Measurements from ENCODE around the gene SALL1.

SALL1 gene

DNA sequence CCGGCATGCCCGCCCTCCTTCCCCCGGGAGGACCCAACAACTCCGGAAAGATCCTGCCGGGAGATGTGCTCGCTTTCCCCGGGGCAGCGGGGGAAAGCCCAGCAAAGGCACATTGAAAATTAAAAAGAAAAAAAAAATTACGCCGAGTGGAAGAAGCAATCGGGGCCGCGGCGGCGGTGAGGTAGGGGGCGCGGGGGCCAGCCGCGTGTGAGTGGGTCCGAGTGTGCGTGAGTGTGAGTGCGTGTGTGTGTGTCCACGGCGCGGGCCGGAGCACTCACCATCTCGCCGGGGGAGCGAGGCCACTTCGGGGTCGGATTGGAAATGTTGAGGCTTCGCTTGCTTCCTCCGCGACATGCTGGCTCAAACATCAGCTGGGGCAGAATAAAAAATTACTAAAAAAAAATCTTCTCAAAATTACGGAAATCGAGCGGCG lies at the start of gene SALL1:
Gene SALL1 (minus strand): TSS at position 383 of the 433 bp plus-strand sequence. CDS start 29 bp downstream, at position 354.
- DNase-seq = peak in 20 of 51 donors; percentile 42 to 88 (median 60)

DNA sequence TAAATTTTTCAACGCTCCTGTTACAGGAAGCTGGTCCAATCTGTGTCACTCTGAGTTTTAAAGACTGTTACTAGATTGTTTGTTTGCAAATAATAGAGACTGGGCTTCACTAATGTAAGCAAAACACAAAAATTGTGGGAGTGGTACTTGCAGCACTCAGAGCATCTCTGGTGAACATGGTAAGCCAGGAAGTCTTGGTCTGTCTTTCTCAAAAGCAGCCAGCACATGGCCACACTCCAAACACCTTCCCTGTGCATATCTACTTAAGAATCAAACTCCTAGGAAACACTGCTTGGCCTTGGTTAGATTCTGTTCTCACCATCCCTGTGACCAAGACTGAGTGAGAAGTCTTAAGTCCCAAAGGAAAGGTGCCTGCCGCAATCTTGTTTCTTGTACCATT lies 49.7 kb upstream of the SALL1 start:
- no peak for DNase-seq

DNA sequence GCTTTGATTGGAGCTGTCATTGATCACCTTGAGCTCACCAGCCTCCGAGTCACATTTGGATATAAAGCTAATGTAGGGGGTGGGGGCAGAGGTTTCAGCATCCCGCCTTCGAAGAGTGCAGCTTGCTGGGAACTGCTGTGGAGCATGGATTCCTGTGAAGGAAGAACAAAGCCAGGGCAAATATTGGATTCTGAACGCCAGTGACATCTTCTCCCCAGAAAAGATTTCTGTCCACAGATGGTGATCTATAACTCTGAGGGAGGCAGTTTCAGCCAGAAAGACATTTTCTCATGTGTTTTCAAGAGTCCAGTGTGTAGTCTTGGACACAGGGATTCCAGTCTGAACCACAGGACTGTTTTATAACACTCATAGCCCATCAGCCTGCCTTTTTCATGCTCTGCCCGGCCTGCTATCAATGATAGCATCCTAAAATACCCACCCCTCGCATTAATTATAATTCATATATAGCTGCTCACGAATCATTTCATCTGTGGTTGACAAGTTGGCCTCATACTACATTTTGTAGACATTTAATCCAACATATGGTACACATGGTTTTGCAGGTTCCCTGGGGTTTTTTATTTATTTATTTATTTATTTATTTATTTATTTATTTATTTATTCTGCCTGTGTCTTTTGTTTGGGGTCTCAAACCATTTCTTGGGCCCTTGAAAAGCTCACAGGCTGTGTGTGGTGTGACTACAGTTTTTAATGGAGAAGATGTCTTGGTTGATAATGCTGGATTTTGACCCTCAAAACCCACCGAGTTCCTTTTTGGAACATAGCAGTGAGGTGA lies 47.1 kb upstream of the SALL1 start:
- DNase-seq = no peak

DNA sequence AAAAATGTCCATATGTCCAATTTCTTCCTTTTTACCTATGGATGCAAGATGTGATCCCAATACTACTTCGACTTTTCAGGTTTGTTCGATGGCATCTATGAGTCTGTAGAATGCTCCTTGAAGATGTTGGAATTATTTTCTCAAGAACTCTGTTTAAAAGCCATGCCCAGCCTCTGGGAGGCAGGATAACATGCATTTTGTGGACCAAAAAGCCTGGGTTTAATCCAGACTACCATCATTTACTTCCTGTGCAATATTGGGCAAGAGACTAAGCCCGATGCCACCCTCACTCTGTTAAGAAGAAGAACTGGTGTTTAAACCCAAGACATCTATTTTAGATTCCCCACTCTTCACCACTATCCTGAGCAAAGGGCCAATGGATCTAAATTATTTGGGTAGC lies 42.8 kb upstream of the SALL1 start:
- no peak for DNase-seq

DNA sequence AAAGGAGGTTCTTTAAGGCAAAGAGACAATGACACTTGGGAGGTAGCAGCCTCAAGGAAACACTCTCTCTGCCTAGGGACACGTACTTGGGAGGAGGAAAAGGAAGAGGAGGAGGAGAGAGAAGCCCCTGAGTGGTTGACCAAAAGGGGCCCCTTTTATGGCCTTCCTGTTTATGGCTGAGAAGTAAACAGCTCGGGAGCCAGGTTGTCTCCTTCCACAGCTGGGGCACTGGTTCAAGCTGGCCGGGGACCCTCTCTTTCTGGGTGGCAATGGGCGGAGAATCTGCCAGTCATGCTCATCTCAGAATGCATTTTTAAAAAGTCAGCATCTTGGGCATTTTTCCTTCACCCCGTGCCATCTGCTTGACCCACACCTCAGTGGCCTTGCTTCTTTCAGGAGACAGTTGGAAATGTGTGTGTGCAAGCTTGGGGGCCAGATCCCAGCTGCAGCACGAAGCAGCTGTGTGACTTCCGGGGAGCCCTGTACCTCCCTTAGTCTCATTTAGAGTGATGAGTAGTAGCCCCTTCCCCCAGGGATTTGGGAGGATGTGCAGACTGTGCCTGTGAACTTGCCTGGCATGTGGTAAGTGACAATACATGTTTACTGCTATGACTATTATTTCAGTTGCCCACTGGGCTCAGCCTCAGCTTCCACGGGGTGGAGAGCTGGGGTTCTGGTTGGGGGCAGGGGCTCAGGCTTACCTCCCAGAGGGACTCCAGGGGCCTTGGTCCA lies 33.8 kb upstream of the SALL1 start:
- DNase-seq = no peak

DNA sequence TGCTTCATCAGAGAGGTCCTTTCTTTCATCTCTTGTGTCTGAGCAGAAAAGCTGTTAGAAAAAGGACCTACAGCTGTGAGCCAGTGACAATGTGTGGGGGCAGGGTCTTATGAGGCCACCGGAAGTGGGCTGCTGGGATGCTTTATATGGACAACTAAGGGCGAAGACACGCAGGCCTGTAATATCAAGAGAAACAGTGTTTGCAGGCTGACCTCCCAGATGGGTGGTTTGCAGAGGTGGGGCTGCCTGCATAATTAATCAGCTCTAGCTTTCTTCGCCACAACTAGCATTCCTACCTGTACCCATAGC lies 30.4 kb upstream of the SALL1 start:
- DNase-seq = no peak

DNA sequence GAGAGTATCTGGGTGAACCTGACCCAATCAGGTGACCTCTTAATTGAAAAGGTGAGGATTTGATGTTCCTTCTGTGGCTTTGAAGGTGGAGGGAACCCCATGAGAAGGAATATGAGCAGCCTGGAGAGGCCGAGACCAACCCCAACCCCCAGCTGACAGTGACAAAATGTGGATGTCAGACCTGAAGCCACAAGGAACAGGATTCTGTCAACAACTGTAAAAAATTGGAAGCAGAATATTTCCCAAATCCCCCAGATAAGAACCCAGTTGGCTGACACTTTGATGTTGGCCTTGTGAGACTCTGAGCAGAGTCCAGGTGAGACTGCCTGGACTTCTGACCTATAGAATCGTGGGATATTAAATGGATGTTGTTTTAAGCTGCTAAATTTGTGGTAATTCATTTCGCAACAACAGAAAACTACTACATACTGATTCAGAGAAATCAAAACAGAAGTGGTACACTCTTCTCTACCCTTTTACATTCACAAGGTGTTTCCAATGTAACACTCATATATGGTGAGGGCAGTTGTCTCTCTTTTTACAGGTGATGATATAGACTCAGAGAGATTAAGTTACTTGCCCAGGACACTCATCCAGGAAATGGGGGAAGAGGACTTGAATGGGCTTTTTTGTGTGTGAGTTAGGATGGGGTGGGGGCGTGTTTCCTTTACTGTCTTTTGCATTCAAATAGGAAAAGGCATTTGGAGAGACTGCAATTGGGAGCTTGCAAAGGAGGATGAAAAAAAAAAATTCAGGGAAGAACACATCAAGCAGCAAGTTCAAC lies 29.8 kb upstream of the SALL1 start:
- no peak for DNase-seq

DNA sequence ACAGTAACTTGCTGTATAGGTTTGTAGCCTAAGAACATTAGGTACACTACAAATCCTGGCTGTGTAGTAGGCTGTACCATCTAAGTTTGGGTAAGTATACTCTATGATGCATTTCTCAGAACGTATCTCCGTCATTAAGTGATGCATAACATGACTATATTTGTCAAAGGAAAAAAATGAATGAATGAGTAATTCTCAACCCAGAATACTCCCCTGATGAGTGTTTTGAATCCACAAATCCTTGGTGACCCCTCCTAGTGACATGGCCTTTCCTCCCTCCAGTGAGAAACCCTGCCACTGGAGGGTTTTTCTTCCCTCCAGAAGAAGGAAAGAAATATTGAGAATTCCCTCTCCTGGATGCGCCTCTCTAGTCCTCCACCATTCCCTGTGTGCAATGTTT lies 24.0 kb upstream of the SALL1 start:
- no peak for DNase-seq

DNA sequence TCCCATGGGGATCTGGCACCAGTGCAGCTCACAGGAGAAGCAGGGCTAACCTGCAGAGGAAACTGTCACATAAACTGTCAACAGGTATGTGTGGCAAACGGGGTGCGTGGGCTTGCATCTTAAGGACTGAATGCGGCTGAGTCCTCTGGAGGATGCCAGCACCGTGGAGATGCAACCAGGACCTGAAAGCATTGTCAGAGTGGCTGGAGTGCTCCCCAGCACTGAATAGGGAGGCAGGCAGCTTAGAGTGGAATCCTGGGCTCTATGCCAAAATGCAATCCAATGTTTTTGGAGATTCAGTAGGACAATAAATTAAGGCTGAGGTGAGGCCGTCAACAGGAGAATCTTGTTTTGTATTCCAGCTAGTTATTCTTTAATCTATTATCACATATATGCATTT lies 21.3 kb upstream of the SALL1 start:
- no peak for DNase-seq

DNA sequence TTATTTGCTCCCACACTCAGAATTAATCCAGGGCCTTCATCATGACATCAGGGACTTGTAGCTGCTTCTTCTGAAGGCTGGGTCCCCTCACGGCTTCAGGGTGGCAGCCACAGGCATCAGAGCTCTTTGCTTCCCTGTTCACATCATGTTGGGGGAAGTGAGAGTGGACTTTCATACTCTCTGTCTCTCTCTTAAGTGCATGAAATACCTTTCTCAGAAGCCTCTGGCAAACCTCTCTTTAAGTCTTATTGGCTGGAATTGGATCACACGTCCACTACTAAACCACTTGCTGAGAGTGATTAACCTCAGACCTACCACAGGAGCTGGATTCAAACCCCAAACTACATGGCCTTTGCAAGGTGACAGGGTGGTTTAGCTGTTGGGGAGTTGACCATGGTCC lies 17.7 kb upstream of the SALL1 start:
- no peak for DNase-seq

DNA sequence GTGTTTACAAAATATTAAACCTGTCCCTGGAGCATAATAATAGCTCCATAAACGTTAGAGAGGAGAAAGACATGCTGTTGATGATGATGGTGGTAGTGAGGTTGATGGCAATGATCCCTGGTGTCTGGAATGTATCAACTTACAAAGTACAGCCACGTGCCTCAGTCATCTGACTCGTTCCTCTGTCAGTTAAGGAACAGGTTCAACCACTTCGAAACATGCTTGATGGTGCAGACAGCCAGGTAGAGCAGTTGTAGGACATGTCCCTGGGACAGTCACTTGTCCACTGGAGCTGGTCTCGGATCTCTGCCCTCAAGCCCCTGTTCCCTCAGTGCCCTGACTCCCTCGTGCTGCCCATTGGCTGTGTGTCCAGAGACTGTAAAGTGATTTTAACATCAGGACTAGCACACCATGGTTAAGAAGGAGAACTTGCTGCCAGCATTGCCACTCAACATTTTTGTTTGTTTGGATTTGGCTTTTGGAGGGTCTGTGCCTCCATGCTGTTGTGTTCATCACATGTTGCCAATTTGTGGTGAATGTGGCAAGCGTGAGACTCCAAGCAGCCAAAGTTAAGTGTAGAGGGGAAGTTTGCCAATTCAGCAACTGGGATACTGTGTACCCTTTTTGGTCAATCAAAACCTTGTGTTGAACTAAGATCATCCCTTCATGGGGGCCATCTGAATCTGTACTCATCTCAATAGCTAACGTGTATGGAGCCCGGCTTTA lies 16.3 kb upstream of the SALL1 start:
- no peak for DNase-seq

DNA sequence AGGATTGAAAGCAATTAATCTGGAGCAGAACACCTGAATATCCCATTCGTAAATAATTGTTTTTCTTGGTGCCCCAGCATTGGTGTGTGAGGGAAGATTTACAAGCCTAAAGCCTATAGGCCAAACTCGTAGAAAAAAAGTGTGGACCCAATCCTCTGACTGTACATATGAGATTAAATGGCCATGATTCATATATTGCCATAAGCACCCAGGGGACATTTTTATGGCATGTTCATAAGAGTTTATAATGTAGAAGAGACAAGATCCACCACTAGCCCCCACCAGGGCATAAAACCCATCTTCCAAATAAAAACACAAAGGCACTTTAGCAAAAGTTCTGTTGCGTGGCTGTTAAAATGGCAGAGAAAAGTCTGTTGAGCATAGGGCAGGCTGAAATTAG lies 15.5 kb upstream of the SALL1 start:
- DNase-seq = no peak

DNA sequence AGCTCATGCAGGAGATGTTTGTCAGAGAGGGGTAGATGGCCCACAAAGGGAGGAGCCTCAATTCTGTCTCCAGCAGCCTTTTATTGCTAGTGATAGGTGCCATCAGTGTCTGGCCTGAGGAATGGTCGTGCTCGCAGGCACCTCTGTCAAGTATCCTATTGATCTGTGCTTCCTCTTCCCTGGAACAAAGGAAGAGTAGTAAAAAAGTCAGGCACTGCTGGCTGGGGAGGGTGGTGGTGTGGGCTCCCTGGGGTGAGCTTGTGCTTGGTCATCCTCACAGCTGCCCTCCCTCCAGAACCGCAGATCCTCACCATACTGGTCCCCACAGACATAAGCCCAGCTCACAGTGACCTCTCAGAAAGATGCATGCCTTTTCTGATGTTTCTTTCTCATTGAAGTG lies 15.0 kb upstream of the SALL1 start:
- DNase-seq = no peak

DNA sequence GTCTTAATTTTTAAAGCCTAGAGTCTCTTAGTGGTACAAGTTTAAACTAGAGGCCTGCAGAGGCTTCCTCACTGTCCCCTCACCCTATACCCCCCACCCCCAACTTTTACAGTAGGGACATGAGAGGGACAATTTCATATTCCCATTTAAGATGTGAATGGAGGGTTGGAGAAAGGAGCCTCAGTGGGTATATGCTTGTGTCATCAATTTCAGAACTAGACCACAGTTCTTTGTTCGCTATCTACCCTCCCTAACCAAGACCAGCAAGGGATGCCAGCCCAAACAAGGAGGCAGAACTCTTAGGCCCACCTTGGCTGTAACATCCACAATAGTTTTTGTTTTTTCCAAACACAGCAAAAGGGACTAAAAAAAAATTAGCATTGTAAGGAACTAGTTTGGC lies 14.0 kb upstream of the SALL1 start:
- no peak for DNase-seq

DNA sequence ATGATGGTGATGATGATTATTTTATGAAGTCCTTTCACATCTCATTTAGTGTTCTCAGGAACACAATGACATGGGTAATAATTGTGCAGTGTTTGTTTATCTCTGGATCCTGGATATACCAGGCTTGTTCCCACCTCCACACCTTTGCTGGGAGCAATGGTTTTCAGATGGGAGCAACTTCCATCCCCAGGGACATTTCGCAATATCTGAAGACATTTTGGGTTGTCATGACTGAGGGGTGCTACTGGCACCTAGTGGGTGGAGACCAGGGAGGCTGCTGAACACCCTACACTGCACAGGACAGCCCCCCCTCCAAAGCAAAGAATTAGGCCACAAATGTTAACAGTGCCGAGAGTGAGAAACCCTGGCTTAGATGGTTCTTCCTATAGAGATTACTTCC lies 13.5 kb upstream of the SALL1 start:
- DNase-seq = no peak

DNA sequence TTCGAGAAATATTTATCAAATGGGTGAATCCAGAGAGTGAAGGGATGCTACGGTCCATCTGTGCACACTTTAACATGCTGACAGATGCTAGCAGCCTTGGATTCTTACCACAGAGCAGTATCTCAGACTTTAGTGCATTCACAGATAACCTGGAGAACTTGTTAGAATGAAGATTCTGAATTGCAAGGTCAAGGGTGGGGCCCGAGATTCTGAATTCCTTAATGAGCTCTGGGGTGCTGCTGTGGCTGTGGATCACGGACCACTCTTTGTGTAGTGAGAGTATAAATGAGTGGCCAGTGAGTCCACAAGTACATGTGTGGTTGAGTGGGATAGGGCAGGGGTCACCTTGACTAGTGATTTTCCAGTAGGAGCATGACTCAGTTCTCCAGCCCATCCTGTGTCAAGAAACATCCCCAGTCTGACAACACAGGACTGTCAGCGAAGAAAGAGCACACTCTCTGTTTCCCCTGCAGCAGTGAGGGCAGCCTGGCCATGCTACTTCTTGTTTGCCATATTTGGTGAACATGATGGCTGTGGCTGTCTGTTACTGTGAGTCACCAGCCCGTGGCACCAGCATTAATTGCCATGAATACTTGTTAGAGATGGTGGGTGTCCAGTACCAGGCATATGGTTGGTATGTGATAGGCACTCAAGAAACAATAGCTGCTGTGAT lies 13.0 kb upstream of the SALL1 start:
- DNase-seq = peak in 1 of 51 donors; percentile 27

DNA sequence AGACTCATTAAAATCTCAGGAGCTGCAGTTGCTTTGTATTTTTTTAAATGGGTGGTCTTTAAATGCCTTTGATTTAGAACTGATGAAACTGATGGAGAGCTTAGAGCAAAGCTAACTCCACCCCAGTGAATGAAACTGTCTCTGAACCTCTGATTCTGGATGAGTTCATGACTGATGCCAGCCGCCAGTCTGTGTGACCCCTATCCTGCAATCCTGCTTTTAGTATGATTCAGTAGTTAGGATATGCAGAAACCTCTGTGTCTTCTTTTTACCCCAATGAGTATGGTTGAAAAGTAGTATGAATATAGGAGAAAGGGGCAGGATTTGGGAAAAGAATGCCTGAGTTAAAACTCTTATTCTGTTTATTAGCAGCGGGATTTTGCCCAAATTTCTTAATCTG lies 12.3 kb upstream of the SALL1 start:
- no peak for DNase-seq

DNA sequence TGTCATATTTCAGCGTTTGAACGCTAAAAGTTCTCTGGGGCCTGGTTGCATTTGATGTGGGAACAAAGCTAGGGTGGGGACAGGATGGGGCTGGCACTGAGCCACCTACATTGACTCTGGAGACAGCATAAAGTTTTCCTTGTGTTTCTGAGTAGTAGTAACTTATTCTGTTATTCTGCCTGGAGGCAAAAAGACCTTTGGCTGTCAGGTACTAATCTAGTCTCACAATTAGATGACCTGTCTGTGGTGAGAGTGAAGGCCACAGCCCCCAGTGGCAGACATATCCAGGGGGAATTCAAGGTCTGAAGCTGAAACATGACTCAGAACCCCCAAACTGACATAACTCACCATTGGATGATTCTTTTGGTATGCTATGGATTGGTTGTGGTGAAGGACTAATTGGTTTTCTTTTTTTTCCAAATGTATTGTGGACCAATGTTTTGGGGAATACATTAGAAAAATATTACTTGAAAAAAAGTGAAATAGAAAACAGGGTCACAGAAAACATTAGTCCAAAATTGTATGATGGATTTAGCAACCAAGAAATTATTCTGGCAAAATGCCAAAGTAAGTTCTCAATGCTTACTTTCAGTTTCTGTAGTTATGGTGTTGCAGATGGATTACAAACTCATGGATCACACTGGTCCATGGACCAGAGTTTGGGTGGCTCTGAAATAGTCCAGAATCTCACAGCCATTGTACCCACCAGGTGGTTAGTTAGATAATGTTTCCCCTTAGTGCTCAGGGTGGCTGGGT lies 10.5 kb upstream of the SALL1 start:
- no peak for DNase-seq

DNA sequence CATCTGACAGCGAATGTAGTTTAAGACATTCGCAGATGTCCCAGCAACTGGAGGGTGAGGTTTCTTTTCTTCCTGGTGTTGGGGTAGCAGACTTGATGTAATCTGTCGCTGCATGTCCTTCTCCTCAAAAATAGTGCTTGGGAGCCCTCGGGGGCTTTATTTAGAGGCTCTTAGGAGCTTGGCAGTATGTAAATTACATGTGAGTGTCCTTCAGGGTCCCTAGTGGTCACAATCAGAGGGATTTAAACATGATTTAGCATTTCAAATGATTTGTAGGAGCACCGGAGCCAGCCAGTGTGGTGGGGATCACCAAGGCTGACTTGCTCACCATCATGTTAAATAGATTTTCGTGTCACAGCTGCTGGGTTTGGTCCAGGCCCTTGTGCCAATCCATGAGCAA lies 8.8 kb upstream of the SALL1 start:
- no peak for DNase-seq

DNA sequence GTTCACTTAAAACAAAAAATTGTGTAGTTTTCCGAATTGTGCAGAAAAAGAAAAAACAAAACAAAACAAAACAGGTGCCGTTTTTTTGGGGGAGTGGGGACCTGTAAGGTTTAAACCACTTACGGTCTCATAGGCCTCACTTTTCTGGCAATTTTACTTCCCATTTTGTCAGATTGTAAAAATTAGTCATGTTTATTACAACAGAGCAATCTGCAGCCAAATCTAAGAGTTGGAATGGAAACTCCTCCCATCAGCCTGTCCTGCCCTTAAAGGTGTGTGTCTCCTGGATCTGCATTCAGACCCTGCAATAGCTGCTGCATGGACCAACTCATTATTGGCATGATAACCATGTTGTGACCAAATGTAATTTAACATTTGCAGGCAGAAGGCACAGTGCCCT lies 8.2 kb upstream of the SALL1 start:
- DNase-seq = no peak
